ENCODE data around the gene TOR1AIP2.

Gene TOR1AIP2

GRCh38 chr1:179877586-179878265 lies at the start of gene TOR1AIP2:
Gene TOR1AIP2 (minus strand): TSS chr1:179877803. CDS start chr1:179852665, 25,138 bp downstream.
- peak; percentile 89 for DNase-seq

- no peak for DNase-seq
Measured at GRCh38 chr1:179926850-179927205, 49.2 kb upstream of the TOR1AIP2 start.

GRCh38 chr1:179925922-179926849 lies 48.6 kb upstream of the TOR1AIP2 start:
- no peak for DNase-seq

- DNase-seq = no peak
Measured at GRCh38 chr1:179925302-179925701, 47.7 kb upstream of the TOR1AIP2 start.

- DNase-seq = no peak
Measured at GRCh38 chr1:179924268-179924667, 46.7 kb upstream of the TOR1AIP2 start.

GRCh38 chr1:179923029-179923428 lies 45.4 kb upstream of the TOR1AIP2 start:
- DNase-seq = no peak

GRCh38 chr1:179921981-179922872 lies 44.6 kb upstream of the TOR1AIP2 start:
- DNase-seq = no peak

- DNase-seq = no peak
Measured at GRCh38 chr1:179921472-179921871, 43.9 kb upstream of the TOR1AIP2 start.

- no peak for DNase-seq
Measured at GRCh38 chr1:179917601-179918429, 40.2 kb upstream of the TOR1AIP2 start.

GRCh38 chr1:179911812-179912211 lies 34.2 kb upstream of the TOR1AIP2 start:
- no peak for DNase-seq

GRCh38 chr1:179910934-179911333 lies 33.3 kb upstream of the TOR1AIP2 start:
- no peak for DNase-seq

GRCh38 chr1:179889589-179889988 lies 12.0 kb upstream of the TOR1AIP2 start:
- DNase-seq = no peak

GRCh38 chr1:179888071-179888470 lies 10.5 kb upstream of the TOR1AIP2 start:
- no peak for DNase-seq

- no peak for DNase-seq
Measured at GRCh38 chr1:179883745-179884138, 6.1 kb upstream of the TOR1AIP2 start.

GRCh38 chr1:179883040-179883744 lies 5.6 kb upstream of the TOR1AIP2 start:
- DNase-seq = no peak

GRCh38 chr1:179882253-179883039 lies 4.8 kb upstream of the TOR1AIP2 start, which contains the start of gene TOR1AIP1:
Gene TOR1AIP1 (plus strand): TSS chr1:179882285. CDS start chr1:179882503, 218 bp downstream.
- DNase-seq = peak; percentile 98

- DNase-seq = no peak
Measured at GRCh38 chr1:179881642-179882252, 4.1 kb upstream of the TOR1AIP2 start.

- no peak for DNase-seq
Measured at GRCh38 chr1:179879797-179880196, 2.2 kb upstream of the TOR1AIP2 start.

- no peak for DNase-seq
Measured at GRCh38 chr1:179876300-179876715, 1.3 kb downstream of the TOR1AIP2 start.
